Upper lobe of left lung (tissue), 6 donors: Measurements from ENCODE around the gene KNL1. TPM values are rescaled to one million over a fixed set of nuclear protein-coding genes. Genes with fewer than 3 reads are reported as not detected.
"Not testable (repeated sequence)": the region's sequence is repeated elsewhere in the genome, so short reads cannot be mapped to it uniquely, and the experiment has no call there.

Source experiments
- ATAC-seq, 2 donors: fragments of 200-7000 bp; cut with Tn5 transposase; one replicate each; pipeline ENCODE4 v1.9.1; 2022; ENCODE audit warnings: mild to moderate bottlenecking in 2 of 2, moderate library complexity in 2 of 2; ENCODE audit not compliant: low FRiP score in 2 of 2
- DNase-seq, 2 donors: peaks; one replicate each; pipeline ENCODE4 v3.0.0-alpha.2; 2019 to 2020
- H3K27ac ChIP-seq, 4 donors: fragments of 200-600 bp; sonication (generic); one replicate each; pipeline ENCODE4 v1.5.1; 2016 to 2019
- H3K27me3 ChIP-seq, 4 donors: fragments of 200-600 bp; sonication (generic); one replicate each; pipeline ENCODE4 v1.5.1; 2017 to 2019
- H3K36me3 ChIP-seq, 4 donors: fragments of 200-600 bp; sonication (generic); one replicate each; pipeline ENCODE4 v1.5.1; 2016 to 2019
- H3K4me1 ChIP-seq, 4 donors: fragments of 200-600 bp; sonication (generic); one replicate each; pipeline ENCODE4 v1.5.1; 2018 to 2019
- H3K4me3 ChIP-seq, 4 donors: fragments of 200-600 bp; sonication (generic); one replicate each; pipeline ENCODE4 v1.5.1; 2017 to 2019; ENCODE audit warnings: mild to moderate bottlenecking in 2 of 4, moderate library complexity in 1 of 4
- H3K9me3 ChIP-seq, 4 donors: fragments of 200-600 bp; sonication (generic); one replicate each; pipeline ENCODE4 v1.5.1; 2018 to 2019
- EP300 ChIP-seq, 4 donors: sonication (generic); formaldehyde crosslinking; IDR thresholded peaks; one replicate each; pipeline ENCODE4 v1.5.1; 2017; ENCODE audit warnings: antibody characterized with exemption in 4 of 4, control low read depth in 2 of 4
- POLR2A ChIP-seq, 4 donors: fragments of 450-650 bp; IDR thresholded peaks; one replicate each; pipeline ENCODE4 v1.5.1; 2016 to 2017; ENCODE audit warnings: antibody characterized with exemption in 4 of 4, mild to moderate bottlenecking in 2 of 4
- POLR2AphosphoS5 ChIP-seq, 2 donors: sonication (generic); formaldehyde crosslinking; IDR thresholded peaks; one replicate each; pipeline ENCODE4 v1.5.1; 2017; ENCODE audit warnings: antibody characterized with exemption in 2 of 2
- WGBS, 2 donors: methylation state at CpG; one replicate each; pipeline ENCODE4 v1.1.5; 2017 to 2018; 5-methylcytosine and 5-hydroxymethylcytosine counted together
- total RNA-seq, 6 donors: library from RNA; depleted of rRNA in 4 of 6; stranded (reverse); fragments of >200 nt in 4 of 6; gene quantifications; one replicate each; pipeline versions ENCODE4 v1.1.0 to v1.2.1, GENCODE V29; 2016 to 2021
- TF ChIP-seq, protein P1 (sequence below), 6 experiments: fragments of 450-650 bp in 4 of 6; fragments of 200-600 bp in 2 of 6; sonication (generic) in 2 of 6; IDR thresholded peaks; one replicate each; pipeline ENCODE4 v1.5.1; 2016 to 2019; ENCODE audit warnings: antibody characterized with exemption in 6 of 6
- donor health status: DM: no; HTN: no; CAD: no; lungs with moderate emphysema.
- donor health status: DM: no; HTN: yes; CAD: no; lungs with severe emphysema.

KNL1 gene
- total RNA-seq, 6 donors from 2014 or later: under 0.01 to 2.4 (median 1.3) TPM

DNA sequence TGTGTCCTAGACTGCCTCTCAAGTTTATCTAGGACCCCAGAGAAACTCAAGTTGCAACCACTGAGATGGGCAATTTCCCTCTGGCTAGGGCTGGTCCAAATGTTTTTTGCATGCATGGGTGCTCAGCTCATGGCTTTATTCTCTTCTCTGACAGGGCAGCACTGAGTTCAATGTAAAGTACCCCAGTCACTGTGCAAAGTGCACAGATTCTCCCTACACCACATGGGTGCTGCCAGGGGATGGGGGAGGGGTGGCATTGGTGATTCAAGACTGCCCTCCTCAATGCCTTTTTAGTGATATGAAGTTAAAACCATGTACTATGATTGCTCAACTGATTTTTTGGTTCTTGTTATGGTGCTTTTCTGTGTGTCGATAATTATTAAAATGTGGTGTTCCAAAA, 86.1 kb downstream of the KNL1 start:
- H3K27ac ChIP-seq: no peak overlapping the region
- 94 to 100% methylated on average over 1 of the region's 1 CpG for WGBS, 2 donors

DNA sequence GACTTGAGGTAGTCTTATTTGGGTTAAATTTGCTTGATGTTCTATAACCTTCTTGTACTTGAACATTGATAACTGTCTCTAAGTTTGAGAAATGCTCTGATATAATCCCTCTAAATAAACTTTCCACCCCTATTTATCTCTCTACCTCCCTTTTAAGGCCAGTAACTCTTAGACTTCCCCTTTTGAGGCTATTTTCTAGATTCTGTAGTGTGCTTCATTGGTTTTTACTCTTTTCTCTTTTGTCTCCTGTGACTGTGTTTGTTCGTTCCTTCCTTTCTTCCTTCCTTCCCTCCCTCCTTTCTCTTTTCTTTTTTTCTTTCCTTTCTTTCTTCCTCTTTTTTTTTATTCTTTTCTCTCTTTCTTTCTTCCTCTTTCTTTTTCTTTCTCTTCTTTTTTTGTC, 86.9 kb downstream of the KNL1 start:
- 9 to 50% methylated on average over 1 of the region's 1 CpG for WGBS, 2 donors
- H3K9me3 ChIP-seq, H3K4me1 ChIP-seq, H3K27ac ChIP-seq, DNase-seq, ATAC-seq, H3K27me3 ChIP-seq, H3K4me3 ChIP-seq, H3K36me3 ChIP-seq: not testable (repeated sequence)

More for the DNA sequence above, 86.1 kb downstream of the KNL1 start:
- TF ChIP-seq EP300 (IDR thresholded peaks at IDR 0.05) (no peak), POLR2A (IDR thresholded peaks at IDR 0.05) (no peak), POLR2AphosphoS5 (IDR thresholded peaks at IDR 0.05) (no peak)
- TF ChIP-seq, protein P1, sequence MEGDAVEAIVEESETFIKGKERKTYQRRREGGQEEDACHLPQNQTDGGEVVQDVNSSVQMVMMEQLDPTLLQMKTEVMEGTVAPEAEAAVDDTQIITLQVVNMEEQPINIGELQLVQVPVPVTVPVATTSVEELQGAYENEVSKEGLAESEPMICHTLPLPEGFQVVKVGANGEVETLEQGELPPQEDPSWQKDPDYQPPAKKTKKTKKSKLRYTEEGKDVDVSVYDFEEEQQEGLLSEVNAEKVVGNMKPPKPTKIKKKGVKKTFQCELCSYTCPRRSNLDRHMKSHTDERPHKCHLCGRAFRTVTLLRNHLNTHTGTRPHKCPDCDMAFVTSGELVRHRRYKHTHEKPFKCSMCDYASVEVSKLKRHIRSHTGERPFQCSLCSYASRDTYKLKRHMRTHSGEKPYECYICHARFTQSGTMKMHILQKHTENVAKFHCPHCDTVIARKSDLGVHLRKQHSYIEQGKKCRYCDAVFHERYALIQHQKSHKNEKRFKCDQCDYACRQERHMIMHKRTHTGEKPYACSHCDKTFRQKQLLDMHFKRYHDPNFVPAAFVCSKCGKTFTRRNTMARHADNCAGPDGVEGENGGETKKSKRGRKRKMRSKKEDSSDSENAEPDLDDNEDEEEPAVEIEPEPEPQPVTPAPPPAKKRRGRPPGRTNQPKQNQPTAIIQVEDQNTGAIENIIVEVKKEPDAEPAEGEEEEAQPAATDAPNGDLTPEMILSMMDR (IDR thresholded peaks at IDR 0.05): no peak
- no peak for ATAC-seq
- H3K9me3 ChIP-seq: no peaks in the 10 kb centered on the region
- no peak for DNase-seq
- H3K4me3 ChIP-seq: no peak overlapping the region
- H3K27me3 ChIP-seq: no peaks in the 10 kb centered on the region
- H3K4me1 ChIP-seq: no peaks in the 10 kb centered on the region
- H3K36me3 ChIP-seq: no peaks in the 10 kb centered on the region

DNA sequence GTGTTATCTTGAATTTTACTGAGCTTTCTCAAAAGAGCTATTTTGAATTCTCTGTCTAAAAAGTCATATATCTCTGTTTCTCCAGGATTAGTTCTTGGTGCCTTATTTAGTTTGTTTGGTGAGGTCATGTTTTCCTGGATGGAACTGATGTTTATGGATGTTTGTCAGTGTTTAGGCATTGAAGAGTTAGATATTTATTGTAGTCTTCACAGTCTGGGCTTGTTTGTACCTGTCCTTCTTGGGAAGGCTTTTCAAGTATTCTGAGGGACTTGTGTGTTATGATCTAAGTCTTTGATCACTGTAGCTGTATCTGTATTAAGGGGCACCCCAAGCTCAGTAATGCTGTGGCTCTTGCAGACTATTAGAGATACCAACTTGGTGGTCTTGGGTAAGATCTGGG, 90.3 kb downstream of the KNL1 start:
- H3K4me1 ChIP-seq: no peaks in the 10 kb centered on the region
- DNase-seq (no peak), ATAC-seq (no peak)
- no peak overlapping the region for H3K27ac ChIP-seq
- H3K27me3 ChIP-seq: no peaks in the 10 kb centered on the region
- TF ChIP-seq EP300 (IDR thresholded peaks at IDR 0.05) (no peak), POLR2A (IDR thresholded peaks at IDR 0.05) (no peak), POLR2AphosphoS5 (IDR thresholded peaks at IDR 0.05) (no peak)
- TF ChIP-seq, protein P1 (IDR thresholded peaks at IDR 0.05): no peak
- no peak overlapping the region for H3K4me3 ChIP-seq
- H3K36me3 ChIP-seq: no peaks in the 10 kb centered on the region
- no peaks in the 10 kb centered on the region for H3K9me3 ChIP-seq

DNA sequence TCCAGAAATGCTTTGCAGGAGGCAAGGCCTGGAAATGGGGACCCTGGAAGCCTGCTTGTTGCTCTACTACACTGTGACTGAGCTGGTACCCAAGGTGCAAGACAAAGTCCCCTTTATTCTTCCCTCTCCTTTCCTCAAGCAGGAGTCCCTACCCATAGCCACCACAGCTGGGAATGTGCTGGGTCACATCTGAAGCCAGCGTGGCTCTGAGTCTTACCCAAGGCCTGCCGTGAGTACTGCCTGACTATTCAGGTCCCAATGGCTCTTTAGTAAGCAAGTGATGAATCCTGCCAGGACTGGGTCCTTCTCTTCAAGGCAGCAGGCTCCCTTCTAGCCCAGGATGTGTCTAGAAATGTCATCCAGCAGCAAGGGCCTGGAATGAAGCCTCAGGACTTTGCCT, 91.3 kb downstream of the KNL1 start:
- 83 to 100% methylated on average over 2 of the region's 2 CpGs for WGBS, 2 donors
- no peak for ATAC-seq
- H3K36me3 ChIP-seq: no peaks in the 10 kb centered on the region
- no peaks in the 10 kb centered on the region for H3K27me3 ChIP-seq
- H3K4me3 ChIP-seq: no peak overlapping the region
- H3K4me1 ChIP-seq: no peaks in the 10 kb centered on the region
- DNase-seq: no peak
- H3K27ac ChIP-seq: no peak overlapping the region
- no peaks in the 10 kb centered on the region for H3K9me3 ChIP-seq
- TF ChIP-seq POLR2AphosphoS5 (IDR thresholded peaks at IDR 0.05) (no peak), EP300 (IDR thresholded peaks at IDR 0.05) (no peak), POLR2A (IDR thresholded peaks at IDR 0.05) (no peak)
- TF ChIP-seq, protein P1 (IDR thresholded peaks at IDR 0.05): no peak

DNA sequence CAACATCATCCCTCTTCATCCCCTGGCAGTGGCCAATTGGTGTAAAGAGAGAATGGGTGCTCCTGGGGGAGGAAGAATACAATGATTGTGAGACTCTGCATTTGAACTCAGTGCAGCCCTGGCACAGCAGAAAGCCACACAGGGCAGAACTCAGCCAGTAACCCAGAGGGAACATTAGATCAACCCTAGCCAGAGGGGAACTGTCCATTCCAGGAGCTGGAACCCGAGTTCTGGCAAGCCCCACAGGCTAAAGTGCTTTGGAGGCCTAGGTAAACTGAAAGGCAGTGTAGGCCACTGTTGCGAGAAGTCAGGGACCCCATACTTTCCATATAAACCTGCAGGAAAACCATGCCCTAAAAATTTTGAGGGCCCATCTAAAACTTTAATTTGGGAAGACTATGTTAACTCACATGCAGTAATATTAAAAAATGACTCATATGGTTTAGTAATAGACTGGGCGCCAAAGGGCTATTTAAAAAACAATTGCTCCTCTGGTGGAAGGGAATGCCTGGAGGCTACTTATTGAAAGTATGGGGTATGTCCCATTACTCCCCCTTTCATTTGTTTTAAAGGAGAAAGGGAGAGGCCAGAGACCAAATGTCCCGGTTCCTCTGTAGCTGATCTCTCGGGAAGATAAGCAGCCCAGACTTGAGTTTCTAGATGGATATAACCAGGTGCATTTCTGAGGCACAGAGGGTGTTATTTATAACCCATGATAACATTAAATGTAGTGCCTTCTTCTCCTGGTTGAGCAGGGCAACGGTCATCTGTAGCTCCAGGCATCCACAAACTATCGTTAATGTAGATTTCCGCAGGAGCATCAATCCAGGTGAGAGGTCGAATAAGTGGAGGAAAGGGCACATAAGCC, 95.1 kb downstream of the KNL1 start:
- WGBS, 2 donors: 87 to 91% methylated on average over 9 of the region's 9 CpGs
- no peak for ATAC-seq
- Histone ChIP-seq H3K4me3 (no peak overlapping the region), H3K9me3 (no peaks in the 10 kb centered on the region), H3K27me3 (no peaks in the 10 kb centered on the region), H3K4me1 (peaks cover 7 to 11% (median 9%) of the 10 kb centered on the region in 4 donors), H3K36me3 (peaks cover 0 to 6% (median 0%) of the 10 kb centered on the region in 4 donors), H3K27ac (no peak overlapping the region)
- DNase-seq: no peak
- TF ChIP-seq, protein P1 (IDR thresholded peaks at IDR 0.05): no peak
- TF ChIP-seq POLR2A (IDR thresholded peaks at IDR 0.05) (no peak), EP300 (IDR thresholded peaks at IDR 0.05) (no peak), POLR2AphosphoS5 (IDR thresholded peaks at IDR 0.05) (no peak)
